GM18499 (cell line): Measurements from ENCODE around the gene ENPP1.
"Not testable (repeated sequence)": the region's sequence is repeated elsewhere in the genome, so short reads cannot be mapped to it uniquely, and the experiment has no call there.

ENCODE experiments used
- ATAC-seq: cut with Tn5 transposase; IDR thresholded peaks from one replicate; pipeline ENCODE4 v1.9.1; 2021; ENCODE audit warnings: moderate number of reproducible peaks; ENCODE audit not compliant: insufficient read depth, unreplicated experiment

Gene ENPP1

DNA sequence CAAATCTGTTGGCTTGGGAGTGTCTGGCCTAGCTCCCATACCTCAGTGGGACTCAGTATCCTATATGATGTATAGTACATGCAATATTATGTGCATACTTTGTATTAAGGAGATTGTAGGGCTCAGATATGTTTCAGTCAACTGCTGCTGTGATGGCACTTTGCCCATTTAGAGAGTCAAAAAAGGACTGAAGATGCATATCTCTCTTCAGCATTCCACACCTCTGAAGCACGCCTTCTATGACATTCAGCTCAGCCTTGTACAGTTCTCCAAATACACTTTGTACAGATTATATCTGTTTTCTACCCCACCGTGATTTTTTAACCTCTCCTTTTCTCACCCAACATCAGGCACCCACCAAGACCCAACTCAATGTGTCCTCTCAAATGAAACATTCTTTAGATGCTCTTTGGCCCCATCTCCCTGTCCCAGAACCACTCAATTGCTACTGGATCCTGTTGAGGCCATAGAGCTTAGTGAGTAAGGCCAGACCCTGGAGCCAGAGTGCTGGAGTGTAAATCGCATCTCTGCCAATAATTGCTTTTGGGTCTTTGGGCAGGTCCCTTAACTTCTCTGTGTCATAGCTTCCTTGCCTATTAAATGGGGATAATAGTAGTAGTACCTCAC is 15.6 kb downstream of the ENPP1 start:
- ATAC-seq, result no peak

DNA sequence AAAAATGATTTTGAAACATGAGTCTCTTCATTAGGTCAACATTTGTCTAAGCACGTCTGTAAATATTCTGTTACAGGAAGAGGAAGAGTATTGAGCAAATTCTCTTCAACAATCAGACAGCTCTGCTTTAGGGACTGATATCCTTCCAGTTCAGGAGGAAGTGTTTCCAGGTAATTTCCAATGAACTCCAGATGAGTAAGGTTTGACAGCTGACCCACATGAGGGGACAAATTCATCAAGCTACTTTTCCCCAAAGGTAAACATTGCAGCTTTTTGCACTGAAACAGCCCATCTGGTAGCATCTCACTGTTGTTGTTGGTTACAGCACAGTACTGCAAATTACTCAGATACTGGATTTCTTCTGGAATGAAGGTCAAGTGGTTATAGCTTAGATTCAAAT is 18.1 kb downstream of the ENPP1 start:
- ATAC-seq, result no peak

DNA sequence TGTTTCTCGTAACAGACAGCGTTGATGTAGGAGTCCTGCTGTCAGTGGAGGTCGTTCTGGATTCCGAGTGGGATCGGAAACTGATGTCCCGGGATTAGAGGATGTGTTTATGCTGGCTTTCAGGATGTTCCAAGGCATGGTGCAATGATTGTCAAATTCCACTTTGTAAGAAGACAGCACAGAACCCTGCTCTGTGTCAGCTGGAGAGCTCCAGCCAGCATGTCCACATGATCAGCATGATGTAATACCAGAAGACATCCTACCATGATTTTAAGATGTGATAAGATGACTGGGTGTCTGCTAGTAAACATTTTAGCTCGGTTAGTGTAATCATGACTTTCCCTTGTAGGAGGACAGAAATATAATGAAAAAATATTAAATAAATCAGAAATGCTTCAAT is 20.3 kb downstream of the ENPP1 start:
- ATAC-seq, result no peak

DNA sequence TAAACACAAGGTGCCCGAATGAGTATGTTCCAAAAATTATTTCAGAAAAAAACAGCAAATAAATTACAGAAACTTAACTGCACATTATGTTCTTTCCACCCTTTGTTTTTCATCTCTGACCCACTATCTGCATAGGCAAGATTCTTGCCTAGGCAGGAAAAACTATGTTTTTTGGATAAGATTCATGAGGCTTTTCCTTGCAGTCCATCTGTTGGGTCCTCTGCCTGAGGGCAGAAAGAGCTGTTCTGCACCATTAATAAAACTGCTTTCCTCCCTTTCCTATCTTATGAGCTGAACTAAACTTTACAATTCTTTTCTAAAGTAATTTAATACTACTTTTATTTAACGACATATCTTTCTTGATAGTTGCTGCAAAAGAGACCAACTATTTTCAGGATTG is 21.1 kb downstream of the ENPP1 start:
- no peak for ATAC-seq

DNA sequence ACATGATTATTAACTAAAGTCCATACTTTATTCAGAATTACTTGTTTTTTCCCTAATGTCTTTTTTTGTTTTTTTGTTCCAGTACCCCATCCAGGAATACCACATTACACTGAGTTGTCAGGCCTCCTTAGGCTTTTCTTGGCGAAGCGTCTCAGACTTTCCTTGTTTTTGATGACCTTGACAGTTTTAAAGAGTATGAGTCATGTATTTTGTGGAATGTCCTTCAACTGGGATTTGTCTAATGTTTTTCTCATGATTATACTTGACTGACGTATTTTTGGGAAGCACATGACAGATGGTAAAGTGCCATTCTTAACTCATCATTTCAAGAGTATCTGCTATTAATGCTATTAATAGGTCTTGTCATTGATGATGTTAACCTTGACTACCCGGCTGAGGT is 23.6 kb downstream of the ENPP1 start:
- ATAC-seq, result no peak

DNA sequence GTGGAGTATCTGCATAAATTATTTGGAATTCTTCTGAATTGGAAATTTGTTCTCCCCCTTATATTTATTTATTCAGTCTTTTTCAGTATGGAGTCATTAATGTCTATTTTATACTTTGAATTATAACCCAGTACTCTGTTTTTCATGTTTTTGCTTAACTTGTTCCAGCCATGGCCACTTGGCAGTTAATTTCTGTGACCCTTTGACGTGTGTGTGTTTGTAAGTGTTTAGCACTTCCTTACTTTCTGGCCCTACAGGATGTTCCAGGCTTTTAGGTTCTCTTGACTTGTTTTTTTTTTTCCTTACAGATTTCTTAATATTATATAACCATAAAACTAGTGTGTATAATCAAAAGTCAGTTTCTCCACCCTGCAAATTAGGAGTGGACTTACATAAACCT is 24.1 kb downstream of the ENPP1 start:
- ATAC-seq, result no peak

DNA sequence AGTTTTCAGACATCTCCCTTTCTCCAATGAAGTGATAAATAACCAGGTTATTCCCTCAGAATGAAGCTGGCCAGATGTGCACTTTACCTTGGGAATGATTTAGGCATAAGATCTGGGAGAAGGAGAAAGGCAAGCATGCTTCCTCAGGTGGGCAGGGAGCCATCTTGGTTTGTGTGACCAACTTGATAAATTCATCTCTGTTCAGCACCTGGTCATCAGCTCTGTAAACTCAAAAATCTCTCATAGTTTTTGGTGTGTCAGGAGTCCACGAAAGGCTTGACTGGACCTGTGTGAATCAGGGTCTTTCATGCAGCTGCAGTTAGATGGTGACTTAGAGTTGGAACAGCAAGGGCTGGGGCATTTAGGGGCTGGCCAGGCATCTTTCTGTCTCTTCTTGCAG is 24.5 kb downstream of the ENPP1 start:
- ATAC-seq, result no peak

DNA sequence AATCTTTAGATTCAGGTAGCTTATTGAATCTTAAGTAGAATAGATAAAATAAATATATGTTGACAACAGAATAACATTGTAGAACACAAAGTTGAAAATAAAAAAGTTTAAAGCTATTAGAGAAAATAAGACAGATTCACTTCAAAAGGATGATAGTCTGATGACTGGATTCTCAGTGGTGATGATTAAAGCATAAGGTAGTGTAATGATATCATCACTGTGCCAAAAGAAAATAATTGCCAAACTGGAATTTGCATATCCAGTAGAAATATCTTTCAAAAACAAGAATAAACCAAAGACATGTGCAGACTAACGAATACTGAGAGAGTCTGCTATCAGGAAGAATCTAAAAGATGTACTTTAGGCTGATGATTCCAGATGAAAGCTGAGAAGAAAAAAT is 30.2 kb downstream of the ENPP1 start:
- ATAC-seq, result no peak

DNA sequence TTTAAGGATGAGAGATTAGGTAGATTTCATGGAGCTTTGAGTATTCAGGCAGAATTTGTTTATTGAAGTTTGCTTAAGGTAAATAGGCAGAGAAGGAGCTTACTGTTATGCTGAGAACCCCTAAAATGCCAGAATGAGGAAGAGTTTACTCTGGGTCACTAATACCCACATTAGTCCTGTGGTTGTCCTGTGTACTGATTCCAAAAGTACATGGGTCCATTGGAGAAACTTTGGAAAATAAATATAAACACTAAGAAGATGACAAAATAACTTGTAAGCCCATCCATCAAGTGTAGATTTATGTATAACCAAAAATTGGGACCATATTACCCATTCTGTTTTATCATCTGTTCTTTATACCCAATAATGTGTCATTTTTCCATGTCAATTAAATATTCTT is 31.6 kb downstream of the ENPP1 start:
- no peak for ATAC-seq

DNA sequence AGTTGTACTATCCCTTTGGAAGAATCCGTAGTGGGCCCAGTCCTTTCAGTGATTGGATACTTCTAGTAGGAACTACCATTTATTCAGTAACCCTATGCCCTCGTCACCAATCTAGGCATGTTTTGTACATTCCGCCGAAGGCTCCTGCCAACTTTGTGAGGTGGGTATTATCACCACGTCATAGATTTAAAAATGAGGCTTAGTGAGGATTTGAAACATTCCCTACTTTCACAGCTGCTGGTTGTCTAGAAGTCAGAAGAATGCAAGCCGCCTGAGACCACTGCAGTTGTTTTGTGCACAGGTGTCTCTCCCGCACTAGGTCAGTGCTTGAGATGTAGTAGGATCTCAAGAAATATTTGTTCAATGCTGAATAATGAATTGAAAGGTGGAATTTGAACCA is 32.6 kb downstream of the ENPP1 start:
- no peak for ATAC-seq

DNA sequence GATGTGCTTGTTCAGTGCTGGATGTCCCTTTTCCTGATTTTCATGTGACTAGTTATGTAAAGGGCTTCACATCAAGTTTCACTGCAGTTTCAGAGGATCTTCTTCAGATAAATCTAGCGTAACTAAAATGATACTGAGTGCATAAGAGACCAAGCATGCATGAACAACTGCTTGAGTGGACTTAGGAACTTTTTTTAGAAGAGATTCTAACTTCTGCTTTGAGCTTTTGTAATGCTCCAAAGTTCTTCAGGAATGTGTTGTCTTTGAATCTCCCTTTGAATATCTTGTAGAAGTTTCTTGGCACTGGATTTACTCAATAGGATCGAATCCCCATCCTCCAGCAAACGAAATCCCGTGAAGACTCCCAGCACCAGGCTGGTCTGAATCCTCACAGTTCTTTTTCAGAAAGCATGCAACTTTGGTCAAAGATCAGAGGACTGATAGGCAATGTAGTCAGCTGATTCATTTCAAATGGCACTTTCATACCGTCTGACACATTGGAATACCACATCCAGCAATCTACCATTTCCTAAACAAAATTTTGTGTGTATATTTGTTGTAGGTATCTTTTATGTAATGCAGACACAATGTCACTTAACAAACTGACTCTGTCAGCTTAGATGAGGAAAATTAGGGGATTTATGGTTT is 33.2 kb downstream of the ENPP1 start:
- ATAC-seq, result no peak

DNA sequence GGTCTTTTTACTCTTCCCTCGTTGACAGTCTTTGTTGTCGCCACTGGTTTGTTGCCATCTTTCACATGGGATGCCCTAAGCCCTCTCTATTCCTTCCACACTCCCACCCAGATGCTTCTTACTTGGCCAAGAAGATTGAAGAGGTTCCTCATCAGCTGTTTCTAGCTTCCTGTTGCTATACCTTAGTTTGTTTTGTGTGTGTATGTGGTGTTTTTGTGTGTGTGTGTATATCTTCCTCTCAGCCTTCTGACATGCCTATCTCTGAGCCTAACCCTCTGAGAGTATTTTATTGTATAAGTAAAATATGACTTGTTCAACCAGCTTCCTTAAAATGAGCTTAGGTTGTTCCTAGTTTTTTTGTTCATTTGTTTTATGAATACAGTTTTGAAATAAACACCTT is 35.9 kb downstream of the ENPP1 start:
- no peak for ATAC-seq

DNA sequence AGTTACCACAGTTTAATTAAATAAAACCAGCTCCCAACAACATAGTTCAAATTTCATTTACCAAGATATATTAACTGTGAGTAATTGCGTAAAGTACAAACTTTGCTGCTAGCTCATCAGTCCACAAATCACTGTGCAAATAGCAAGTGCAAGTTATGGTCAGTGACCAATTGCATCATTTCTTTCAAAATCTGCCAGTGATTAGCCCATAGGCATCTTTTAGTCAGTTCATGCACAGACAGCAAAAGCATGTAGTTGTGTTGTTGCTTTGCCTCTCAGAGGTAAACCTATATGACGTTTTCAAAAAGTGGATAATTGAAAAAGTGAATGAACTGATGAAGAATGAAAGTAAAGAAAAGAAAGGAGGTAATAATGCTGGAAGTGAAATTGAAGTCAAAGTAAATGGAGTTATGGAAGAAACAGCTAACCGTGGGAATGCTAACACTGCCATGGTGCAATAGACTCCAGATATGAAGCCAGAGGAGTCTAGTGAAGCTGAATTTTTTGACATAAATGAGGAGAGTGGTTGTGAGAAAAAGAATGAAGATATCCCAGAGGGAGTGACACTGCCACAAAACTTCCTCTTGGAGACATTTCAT is 36.5 kb downstream of the ENPP1 start:
- no peak for ATAC-seq

DNA sequence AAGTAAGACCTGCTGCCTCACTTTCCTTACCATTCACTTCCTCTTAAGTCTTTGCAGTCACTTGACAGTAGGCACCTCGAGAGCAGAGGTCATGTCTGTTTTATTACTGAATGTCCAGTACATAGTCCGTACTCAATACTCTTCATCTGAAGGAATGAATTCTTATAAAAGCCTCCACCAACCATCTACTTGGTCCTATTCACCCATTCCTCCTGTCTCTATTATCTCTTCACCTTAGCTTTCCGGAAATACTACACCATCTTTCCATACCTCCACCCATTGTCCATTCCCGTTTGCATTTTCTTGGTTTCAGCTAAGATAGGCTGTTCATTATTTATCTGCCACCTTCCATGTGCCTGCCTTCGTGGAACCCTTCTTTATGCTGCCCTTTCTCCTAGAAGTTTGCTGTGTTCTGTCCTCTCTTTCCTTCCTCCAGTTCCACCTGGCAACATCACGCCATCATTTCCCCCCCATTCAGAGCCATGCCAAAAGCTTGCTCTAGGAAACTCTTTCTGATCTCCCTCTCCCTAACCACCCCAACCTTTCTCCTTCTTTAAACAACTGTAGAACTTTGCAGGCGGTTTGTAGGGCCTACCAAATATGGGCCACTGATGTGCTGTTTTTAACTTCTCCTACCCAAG is 38.3 kb downstream of the ENPP1 start:
- no peak for ATAC-seq

DNA sequence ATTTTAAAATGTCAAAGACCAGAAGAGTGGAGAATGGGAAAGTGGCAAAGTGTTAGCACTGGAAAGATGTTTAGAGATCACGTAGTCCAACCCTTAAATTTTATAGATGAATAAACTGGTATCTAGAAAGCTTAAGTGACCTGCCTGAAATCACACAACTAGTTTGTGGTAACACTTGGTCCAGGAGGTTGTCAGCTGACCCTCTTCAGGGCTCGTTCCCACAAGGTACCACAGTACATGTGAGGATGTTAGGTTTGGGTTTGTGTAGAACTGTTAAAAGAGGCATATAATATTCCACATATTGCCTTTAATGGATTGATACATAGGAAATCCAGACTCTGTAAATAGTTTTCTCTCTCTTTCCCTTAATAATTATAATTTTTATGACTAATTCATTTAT is 39.1 kb downstream of the ENPP1 start:
- ATAC-seq, result no peak

DNA sequence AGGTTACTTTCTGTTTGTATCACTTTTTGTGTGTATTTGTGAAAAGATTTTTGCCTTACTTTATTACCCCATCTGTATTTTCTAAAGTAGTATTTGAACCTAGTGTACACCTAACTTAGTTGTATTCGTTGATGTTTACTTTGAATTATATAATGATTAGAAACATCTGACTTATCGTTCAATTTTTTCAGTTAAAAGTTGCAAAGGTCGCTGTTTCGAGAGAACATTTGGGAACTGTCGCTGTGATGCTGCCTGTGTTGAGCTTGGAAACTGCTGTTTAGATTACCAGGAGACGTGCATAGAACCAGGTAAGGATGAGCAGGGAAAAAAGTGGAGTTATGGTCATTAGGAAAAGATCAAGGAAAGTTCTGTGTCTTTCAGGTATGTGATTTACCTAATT is 42.0 kb downstream of the ENPP1 start:
- no peak for ATAC-seq

DNA sequence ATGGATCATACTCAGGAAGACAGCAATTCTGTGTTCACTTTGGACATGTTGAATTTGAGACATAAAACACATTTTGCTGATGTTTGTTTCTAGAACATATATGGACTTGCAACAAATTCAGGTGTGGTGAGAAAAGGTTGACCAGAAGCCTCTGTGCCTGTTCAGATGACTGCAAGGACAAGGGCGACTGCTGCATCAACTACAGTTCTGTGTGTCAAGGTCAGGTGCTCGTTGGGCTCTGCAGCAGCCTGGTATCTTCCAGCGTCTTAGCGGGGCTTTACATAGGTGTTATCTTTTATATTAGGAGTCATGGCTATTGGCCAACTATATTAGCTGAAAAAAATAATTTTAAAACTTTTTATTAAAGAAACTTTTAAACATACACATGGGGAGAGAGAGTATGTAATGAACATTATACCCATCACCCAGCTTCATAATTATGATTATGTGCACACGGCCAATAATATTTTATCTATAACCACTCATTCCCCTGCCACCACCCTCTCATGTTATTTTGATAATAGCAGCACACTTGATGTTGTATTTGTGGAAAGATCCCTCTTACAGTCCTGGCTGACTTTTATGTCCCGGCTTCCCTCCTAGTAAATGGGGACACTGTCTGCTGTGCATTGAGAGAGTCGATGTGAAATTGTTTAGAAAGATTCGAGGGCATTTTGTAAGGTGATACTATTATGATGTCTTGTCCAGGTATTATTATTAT is 43.4 kb downstream of the ENPP1 start:
- no peak for ATAC-seq

DNA sequence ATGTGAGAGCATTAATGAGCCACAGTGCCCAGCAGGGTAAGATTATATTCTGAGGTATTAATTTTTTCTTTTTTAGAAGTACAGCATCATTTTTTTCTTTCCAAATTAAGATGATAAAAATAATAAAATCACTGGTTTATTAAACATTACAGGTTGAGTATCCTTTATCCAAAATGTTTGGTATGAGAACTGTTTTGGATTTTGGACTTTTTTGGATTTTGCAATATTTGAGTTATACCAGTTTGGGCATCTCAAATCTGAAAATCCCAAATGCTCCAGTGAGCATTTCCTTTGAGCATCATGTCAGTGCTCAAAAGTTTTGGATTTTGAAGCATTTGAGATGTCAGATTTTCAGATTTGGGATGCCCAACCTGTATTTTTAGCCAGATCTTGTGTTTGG is 44.4 kb downstream of the ENPP1 start:
- ATAC-seq, result no peak

DNA sequence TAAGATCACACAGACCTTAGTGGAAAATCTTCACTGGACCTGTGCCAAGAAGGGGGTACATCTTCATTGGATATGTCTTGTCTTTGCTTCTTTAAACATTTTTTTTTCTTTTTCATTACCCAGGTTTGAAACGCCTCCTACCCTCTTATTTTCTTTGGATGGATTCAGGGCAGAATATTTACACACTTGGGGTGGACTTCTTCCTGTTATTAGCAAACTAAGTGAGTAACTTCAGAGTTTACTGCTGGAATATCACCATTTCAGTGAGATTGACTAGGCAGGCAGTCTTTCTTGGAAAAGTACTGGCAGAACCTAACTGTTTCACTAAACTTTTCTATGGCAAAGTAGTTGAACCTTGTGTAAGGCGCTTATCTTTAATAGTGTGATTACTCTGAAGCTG is 47.0 kb downstream of the ENPP1 start:
- no peak for ATAC-seq

DNA sequence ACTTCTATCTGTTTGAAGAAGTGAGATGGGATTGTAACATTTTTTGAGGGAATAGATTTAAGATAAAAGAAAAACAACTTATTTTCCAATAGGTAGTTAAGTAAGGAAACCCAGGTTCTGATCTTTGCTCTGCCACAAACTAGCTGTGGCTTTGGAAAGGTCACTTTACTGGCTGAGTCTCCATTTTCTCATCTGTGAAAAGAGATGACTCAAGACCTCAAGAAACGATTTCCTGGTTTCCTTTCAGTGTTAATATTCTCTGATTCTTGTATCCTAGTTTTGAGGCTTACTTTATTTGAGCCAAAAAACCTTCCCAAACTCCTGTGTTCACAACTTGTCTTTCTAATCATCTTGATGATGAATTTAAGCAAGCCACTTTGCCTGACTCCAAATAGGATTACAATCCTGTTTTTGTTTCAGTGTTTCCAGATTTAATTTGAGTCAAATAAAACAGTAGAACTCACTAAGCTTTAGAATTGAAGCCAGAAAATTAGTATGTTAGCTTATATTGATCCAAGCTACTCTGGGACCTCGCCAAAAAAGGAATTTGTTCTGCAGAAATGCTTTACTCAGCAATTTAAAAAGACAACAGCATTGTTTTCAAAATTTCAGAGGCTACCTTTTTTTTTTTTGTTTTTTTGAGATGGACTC is 51.1 kb downstream of the ENPP1 start:
- ATAC-seq, result no peak

DNA sequence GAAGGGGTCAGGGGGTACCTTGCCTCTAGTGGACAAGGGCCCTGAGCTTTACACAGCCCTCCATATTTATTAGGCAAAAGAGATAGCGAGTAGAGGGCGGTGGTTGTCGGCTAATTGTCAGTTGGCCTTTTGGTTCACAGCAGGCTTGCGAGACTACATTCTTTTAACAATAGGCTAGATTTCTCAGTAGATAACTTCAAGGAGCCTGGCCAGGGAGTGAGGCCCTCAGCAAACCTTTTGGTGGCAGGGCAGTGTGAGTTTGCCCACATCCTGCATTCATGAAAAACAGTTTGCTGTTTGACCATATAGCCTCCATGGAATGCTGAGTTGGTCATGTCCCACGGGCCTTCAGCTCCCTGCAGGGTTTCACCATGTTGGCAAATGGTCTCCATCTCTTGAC is 51.8 kb downstream of the ENPP1 start:
- not testable (repeated sequence) for ATAC-seq
